GM12878 (cell line): ENCODE data around the gene EOMES. TPM values are rescaled to one million over a fixed set of nuclear protein-coding genes. Genes with fewer than 3 reads are reported as not detected.
A peak's percentile ranks its signal among the peaks of the same experiment; 100 is the strongest.

Experiments
- ATAC-seq: fragments of 200-7000 bp; cut with Tn5 transposase; 3 replicates; pipeline ENCODE4 v1.9.1; 2020; ENCODE audit warnings: mild to moderate bottlenecking, moderate library complexity
- BruUV-seq: library from RNA; stranded (reverse); fragments of 400-500 nt; replicated peaks from 2 replicates; lab custom pipeline; 2021; lab: Mats Ljungman, UMichigan
- CTCF ChIA-PET: fragments of 300-600 bp; sonication (Branson Sonifier 250); formaldehyde crosslinking; extraction: SDS; loops from one replicate; lab custom pipeline; 2021; ENCODE audit warnings: inconsistent platforms; lab: Yijun Ruan, JAX
- POLR2A ChIA-PET: fragments of 350-600 bp; formaldehyde crosslinking; extraction: SDS; loops from one replicate; lab custom pipeline; 2021; ENCODE audit warnings: inconsistent platforms; lab: Charles Lee
- RAD21 ChIA-PET: fragments of 300-600 bp; sonication (Branson Sonifier 250); formaldehyde crosslinking; loops from one replicate; lab custom pipeline; 2023; ENCODE audit warnings: antibody characterized with exemption; ENCODE audit not compliant: unreplicated experiment; lab: Charles Lee
- SMC1A ChIA-PET: fragments of 300-600 bp; sonication (Branson Sonifier 250); formaldehyde crosslinking; loops from one replicate; lab custom pipeline; 2023; ENCODE audit not compliant: unreplicated experiment, uncharacterized antibody; lab: Charles Lee
- DNase-seq: peaks from one replicate; pipeline ENCODE4 v3.0.0-alpha.2; 2011; ENCODE audit warnings: low read depth, low spot score
- FAIRE-seq: peaks from 3 replicates; lab custom pipeline; 2011; peaks lifted over from hg19 to GRCh38; lab: Jason Lieb, UNC
- H2AFZ ChIP-seq: 2 replicates; pipeline ENCODE4 v1.6.0; 2011; ENCODE audit warnings: low read depth, low read length, control low read depth; ENCODE audit not compliant: control insufficient read depth
- H3K27ac ChIP-seq: 2 replicates; pipeline ENCODE4 v1.5.1; 2011; ENCODE audit warnings: control low read depth; ENCODE audit not compliant: control insufficient read depth, insufficient read depth
- H3K27me3 ChIP-seq, 2 experiments: replicated peaks in 1 of 2; 2 replicates each; pipeline versions ENCODE4 v1.6.0 to v1.6.1; 2011; ENCODE audit warnings: low read length in 1 of 2; ENCODE audit not compliant: control insufficient read depth in 2 of 2, insufficient read depth in 2 of 2
- H3K36me3 ChIP-seq, 2 experiments: 2 replicates each; pipeline ENCODE4 v1.5.1; 2011; ENCODE audit warnings: low read length in 1 of 2; ENCODE audit not compliant: control insufficient read depth in 2 of 2, insufficient read depth in 2 of 2
- H3K4me1 ChIP-seq: 2 replicates; pipeline ENCODE4 v1.6.1; 2011; ENCODE audit warnings: mild to moderate bottlenecking, low read length, moderate library complexity, mixed read lengths; ENCODE audit not compliant: control insufficient read depth, insufficient read depth
- H3K4me2 ChIP-seq: 2 replicates; pipeline ENCODE4 v1.6.0; 2011; ENCODE audit warnings: control low read depth; ENCODE audit not compliant: control insufficient read depth, insufficient read depth
- H3K4me3 ChIP-seq: fragments of 200-600 bp; sonication (generic); 2 replicates; pipeline ENCODE4 v1.5.1; 2016
- H3K79me2 ChIP-seq: 2 replicates; pipeline ENCODE4 v1.6.0; 2011; ENCODE audit warnings: low read length; ENCODE audit not compliant: control insufficient read depth, insufficient read depth
- H3K9ac ChIP-seq: 2 replicates; pipeline ENCODE4 v1.8.0; 2011; ENCODE audit warnings: low read length, control low read depth, mixed read lengths; ENCODE audit not compliant: control insufficient read depth, insufficient read depth
- H3K9me3 ChIP-seq: replicated peaks from 3 replicates; pipeline ENCODE4 v1.5.1; 2011; ENCODE audit warnings: mild to moderate bottlenecking, low read length; ENCODE audit not compliant: control insufficient read depth, insufficient read depth
- H4K20me1 ChIP-seq: 2 replicates; pipeline ENCODE4 v1.6.0; 2011; ENCODE audit not compliant: control insufficient read depth, insufficient read depth
- GABPA ChIP-seq: IDR thresholded peaks from 2 replicates; pipeline ENCODE4 v1.6.1; 2014; ENCODE audit warnings: antibody characterized with exemption, low read depth, mild to moderate bottlenecking, inconsistent platforms
- KLF5 ChIP-seq: fragments of 450-650 bp; IDR thresholded peaks from 2 replicates; pipeline ENCODE4 v1.6.1; 2014; ENCODE audit warnings: mild to moderate bottlenecking; ENCODE audit not compliant: partially characterized antibody
- RUNX3 ChIP-seq: IDR thresholded peaks from 2 replicates; pipeline ENCODE4 v1.6.1; 2012; ENCODE audit warnings: low read length, inconsistent platforms
- SREBF1 ChIP-seq: IDR thresholded peaks from 2 replicates; pipeline ENCODE4 v1.6.1; 2012; ENCODE audit warnings: mild to moderate bottlenecking, low read length
- WGBS: methylation state at CpG from one replicate; pipeline ENCODE4 v1.1.6; 2016; ENCODE audit warnings: low lambda C conversion rate; ENCODE audit not compliant: insufficient replicate concordance, insufficient coverage; ENCODE audit errors: missing lambda C conversion rate; 5-methylcytosine and 5-hydroxymethylcytosine counted together
- in situ Hi-C: fragments of 300-500 bp; cut with MboI; formaldehyde crosslinking; loops from 9 replicates; pipeline ENCODE4 v1.14.3; 2018; ENCODE audit warnings: mixed read lengths
- intact Hi-C: fragments of 100-400 bp; cut with micrococcal nuclease; formaldehyde crosslinking; loops from one replicate; pipeline ENCODE4 v1.14.2; 2022; ENCODE audit not compliant: unreplicated experiment
- polyA plus RNA-seq, 11 experiments: library from polyadenylated mRNA; depleted of rRNA in 4 of 11; unstranded in 6 of 11; stranded (reverse) in 5 of 11; fragments of >200 nt; fragmentation: Nextera tagmentation in 4 of 11; fragmentation: Illumina TruSeq in 1 of 11; extraction: Ambion mirVana in 4 of 11; extraction: Trizol in 1 of 11; gene quantifications; 1 replicate in 1 of 11; 2 replicates in 10 of 11; pipeline versions ENCODE4 v1.2.1 to v1.2.3, GENCODE V29; 2011 to 2016; ENCODE audit warnings: inconsistent platforms in 2 of 11, missing spikeins in 2 of 11, low read depth in 1 of 11
- total RNA-seq, 4 experiments: library from RNA; depleted of rRNA in 3 of 4; stranded (reverse); fragments of >200 nt in 3 of 4; fragmentation: Illumina TruSeq in 1 of 4; extraction: Trizol in 1 of 4; gene quantifications; 2 replicates each; pipeline versions ENCODE4 v1.2.1 to v1.2.3, GENCODE V29; 2013 to 2021
- TF ChIP-seq, protein P1 (sequence below): fragments of 450-650 bp; IDR thresholded peaks from 2 replicates; pipeline ENCODE4 v1.6.1; 2017; ENCODE audit warnings: mild to moderate bottlenecking, moderate library complexity
- TF ChIP-seq, protein P2 (sequence below): fragments of 450-650 bp; IDR thresholded peaks from 2 replicates; pipeline ENCODE4 v1.6.1; 2018; ENCODE audit warnings: borderline replicate concordance, mild to moderate bottlenecking; ENCODE audit not compliant: partially characterized antibody

The EOMES gene
- total and polyA plus RNA-seq, 10 of the 15 experiments (the other 5 are each of a cell fraction or from before 2014, with no cell fraction given): 1.5 to 178 (median 4.5) TPM

DNA sequence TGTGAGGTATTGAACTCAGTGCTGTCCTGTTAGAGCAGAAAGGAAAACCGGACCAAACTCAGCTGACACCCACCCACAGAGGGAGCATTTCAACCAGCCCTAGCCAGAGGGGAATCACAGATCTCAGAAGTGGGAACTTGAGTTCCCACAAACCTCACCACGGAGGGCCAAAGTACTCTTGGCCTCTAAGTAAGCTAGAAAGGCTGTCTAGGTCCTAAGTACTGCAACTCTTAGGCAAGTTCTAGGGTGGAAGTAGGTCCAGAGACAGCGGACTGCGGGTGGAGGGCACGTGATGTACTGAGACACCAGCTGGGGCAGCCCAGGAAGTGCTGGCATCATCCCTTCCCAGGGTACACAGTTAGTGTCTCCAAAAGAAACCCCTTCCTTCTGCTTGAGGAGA lies 34.1 kb downstream of the EOMES start (continued):
- TF ChIP-seq SREBF1: no peak
- 0 out of 2 replicates have a peak, but pooled peaks have one; percentile 12 for TF ChIP-seq RUNX3
- TF ChIP-seq, protein P1, sequence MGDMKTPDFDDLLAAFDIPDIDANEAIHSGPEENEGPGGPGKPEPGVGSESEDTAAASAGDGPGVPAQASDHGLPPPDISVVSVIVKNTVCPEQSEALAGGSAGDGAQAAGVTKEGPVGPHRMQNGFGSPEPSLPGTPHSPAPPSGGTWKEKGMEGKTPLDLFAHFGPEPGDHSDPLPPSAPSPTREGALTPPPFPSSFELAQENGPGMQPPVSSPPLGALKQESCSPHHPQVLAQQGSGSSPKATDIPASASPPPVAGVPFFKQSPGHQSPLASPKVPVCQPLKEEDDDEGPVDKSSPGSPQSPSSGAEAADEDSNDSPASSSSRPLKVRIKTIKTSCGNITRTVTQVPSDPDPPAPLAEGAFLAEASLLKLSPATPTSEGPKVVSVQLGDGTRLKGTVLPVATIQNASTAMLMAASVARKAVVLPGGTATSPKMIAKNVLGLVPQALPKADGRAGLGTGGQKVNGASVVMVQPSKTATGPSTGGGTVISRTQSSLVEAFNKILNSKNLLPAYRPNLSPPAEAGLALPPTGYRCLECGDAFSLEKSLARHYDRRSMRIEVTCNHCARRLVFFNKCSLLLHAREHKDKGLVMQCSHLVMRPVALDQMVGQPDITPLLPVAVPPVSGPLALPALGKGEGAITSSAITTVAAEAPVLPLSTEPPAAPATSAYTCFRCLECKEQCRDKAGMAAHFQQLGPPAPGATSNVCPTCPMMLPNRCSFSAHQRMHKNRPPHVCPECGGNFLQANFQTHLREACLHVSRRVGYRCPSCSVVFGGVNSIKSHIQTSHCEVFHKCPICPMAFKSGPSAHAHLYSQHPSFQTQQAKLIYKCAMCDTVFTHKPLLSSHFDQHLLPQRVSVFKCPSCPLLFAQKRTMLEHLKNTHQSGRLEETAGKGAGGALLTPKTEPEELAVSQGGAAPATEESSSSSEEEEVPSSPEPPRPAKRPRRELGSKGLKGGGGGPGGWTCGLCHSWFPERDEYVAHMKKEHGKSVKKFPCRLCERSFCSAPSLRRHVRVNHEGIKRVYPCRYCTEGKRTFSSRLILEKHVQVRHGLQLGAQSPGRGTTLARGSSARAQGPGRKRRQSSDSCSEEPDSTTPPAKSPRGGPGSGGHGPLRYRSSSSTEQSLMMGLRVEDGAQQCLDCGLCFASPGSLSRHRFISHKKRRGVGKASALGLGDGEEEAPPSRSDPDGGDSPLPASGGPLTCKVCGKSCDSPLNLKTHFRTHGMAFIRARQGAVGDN: 0 out of 2 replicates have a peak, but pooled peaks have one; percentile 14

DNA sequence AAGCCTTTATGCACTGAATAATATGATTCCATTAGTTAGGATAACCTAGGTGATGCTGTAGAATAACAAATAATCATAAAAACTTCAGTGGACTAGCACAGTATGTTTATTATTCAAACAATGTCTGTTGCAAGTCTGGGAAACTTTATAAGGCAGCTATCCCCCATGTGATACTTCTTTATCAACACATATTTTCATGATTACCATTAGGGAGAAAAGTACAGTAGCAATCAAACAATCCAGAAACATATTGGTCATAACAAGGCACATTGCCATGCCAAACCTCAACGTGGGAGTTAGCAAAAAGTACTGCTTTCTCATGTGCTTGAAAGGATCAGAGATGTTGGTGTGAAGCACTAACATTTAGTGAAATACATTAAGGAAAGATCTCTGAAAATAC lies 35.5 kb downstream of the EOMES start:
- Histone ChIP-seq H3K36me3 (no peaks in the 10 kb centered on the region), H3K9me3 (no peaks in the 10 kb centered on the region; the same call in 2 of the 3 replicates), H3K27me3 (no peaks in the 10 kb centered on the region; a peak in 1 of 4 replicates), H3K79me2 (no peaks in the 10 kb centered on the region), H3K4me2 (no peak overlapping the region), H3K4me1 (no peaks in the 10 kb centered on the region), H3K4me3 (no peak overlapping the region), H3K27ac (no peak overlapping the region), H4K20me1 (no peaks in the 10 kb centered on the region), H3K9ac (no peak overlapping the region), H2AFZ (no peak overlapping the region)
- DNase-seq (no peak), FAIRE-seq (no peak), ATAC-seq (no peak)
- ChIA-PET CTCF (interaction anchor here (1.8 to 3.8 kb wide), 3 partner anchors 26 to 642 kb away, joined by 5 to 24 read pairs (median 12); no protein-coding TSS in a partner anchor), POLR2A (interaction anchor here (1.0 to 1.1 kb wide), 2 partner anchors 19 to 75 kb away, joined by 3 to 5 read pairs; no protein-coding TSS in a partner anchor), SMC1A (interaction anchor here (0.5 to 2.1 kb wide), 7 partner anchors 19 to 803 kb away, joined by 3 to 5 read pairs (median 3); no protein-coding TSS in a partner anchor), RAD21 (interaction anchor here (1.2 to 2.0 kb wide), 2 partner anchors 25 kb away, joined by 7 to 10 read pairs; no protein-coding TSS in a partner anchor)
- WGBS: 5% methylated on average over 1 of the region's 1 CpG
- no TSS peak for BruUV-seq
- intact Hi-C loops (no loop called here), in situ Hi-C loops (no loop called here)
- TF ChIP-seq, protein P2, sequence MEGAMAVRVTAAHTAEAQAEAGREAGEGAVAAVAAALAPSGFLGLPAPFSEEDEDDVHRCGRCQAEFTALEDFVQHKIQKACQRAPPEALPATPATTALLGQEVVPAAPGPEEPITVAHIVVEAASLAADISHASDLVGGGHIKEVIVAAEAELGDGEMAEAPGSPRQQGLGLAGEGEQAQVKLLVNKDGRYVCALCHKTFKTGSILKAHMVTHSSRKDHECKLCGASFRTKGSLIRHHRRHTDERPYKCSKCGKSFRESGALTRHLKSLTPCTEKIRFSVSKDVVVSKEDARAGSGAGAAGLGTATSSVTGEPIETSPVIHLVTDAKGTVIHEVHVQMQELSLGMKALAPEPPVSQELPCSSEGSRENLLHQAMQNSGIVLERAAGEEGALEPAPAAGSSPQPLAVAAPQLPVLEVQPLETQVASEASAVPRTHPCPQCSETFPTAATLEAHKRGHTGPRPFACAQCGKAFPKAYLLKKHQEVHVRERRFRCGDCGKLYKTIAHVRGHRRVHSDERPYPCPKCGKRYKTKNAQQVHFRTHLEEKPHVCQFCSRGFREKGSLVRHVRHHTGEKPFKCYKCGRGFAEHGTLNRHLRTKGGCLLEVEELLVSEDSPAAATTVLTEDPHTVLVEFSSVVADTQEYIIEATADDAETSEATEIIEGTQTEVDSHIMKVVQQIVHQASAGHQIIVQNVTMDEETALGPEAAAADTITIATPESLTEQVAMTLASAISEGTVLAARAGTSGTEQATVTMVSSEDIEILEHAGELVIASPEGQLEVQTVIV: no peak
- TF ChIP-seq GABPA: no peak
- no peak for TF ChIP-seq KLF5
